H1 (cell line): Measurements from ENCODE around the gene CYB561D2. TPM values are rescaled to one million over a fixed set of nuclear protein-coding genes. Genes with fewer than 3 reads are reported as not detected.

Experiments
- CTCF ChIA-PET: fragments of 300-600 bp; sonication (Branson Sonifier 250); formaldehyde crosslinking; loops from one replicate; lab custom pipeline; 2021; ENCODE audit not compliant: partially characterized antibody; lab: Charles Lee
- POLR2A ChIA-PET: fragments of 300-600 bp; sonication (Branson Sonifier 250); formaldehyde crosslinking; loops from one replicate; lab custom pipeline; 2021; ENCODE audit warnings: inconsistent platforms; ENCODE audit not compliant: partially characterized antibody; lab: Charles Lee
- DNase-seq, 2 experiments: peaks; one replicate each; pipeline versions ENCODE4 v3.0.0 to v3.0.0-alpha.2; 2010 to 2022; ENCODE audit warnings: low spot score in 2 of 2, low read depth in 1 of 2, mixed read lengths in 1 of 2
- FAIRE-seq: peaks from 2 replicates; lab custom pipeline; 2011; peaks lifted over from hg19 to GRCh38; lab: Jason Lieb, UNC
- H2AFZ ChIP-seq: 2 replicates; pipeline ENCODE4 v1.8.1; 2012; ENCODE audit warnings: low read length, inconsistent platforms
- H2AK5ac ChIP-seq: 2 replicates; pipeline ENCODE4 v1.6.1; 2013; ENCODE audit warnings: low read depth, low read length
- H2BK120ac ChIP-seq: replicated peaks from 2 replicates; pipeline ENCODE3; 2013; ENCODE audit warnings: low read depth, low read length, inconsistent platforms
- H2BK12ac ChIP-seq: 2 replicates; pipeline ENCODE4 v1.6.1; 2013; ENCODE audit warnings: low read depth, low read length
- H2BK15ac ChIP-seq: 2 replicates; pipeline ENCODE4 v1.6.1; 2013; ENCODE audit warnings: low read length
- H2BK20ac ChIP-seq: 2 replicates; pipeline ENCODE4 v1.6.1; 2013; ENCODE audit warnings: low read length
- H2BK5ac ChIP-seq: 2 replicates; pipeline ENCODE4 v1.6.1; 2013; ENCODE audit warnings: low read depth, low read length
- H3K14ac ChIP-seq: 2 replicates; pipeline ENCODE4 v1.6.1; 2013; ENCODE audit warnings: inconsistent platforms; ENCODE audit not compliant: insufficient read length
- H3K18ac ChIP-seq: 2 replicates; pipeline ENCODE4 v1.6.1; 2013; ENCODE audit warnings: low read length; ENCODE audit errors: extremely low read depth
- H3K23ac ChIP-seq: 2 replicates; pipeline ENCODE4 v1.6.1; 2013; ENCODE audit warnings: inconsistent platforms; ENCODE audit not compliant: insufficient read length
- H3K23me2 ChIP-seq: 2 replicates; pipeline ENCODE4 v1.6.1; 2013; ENCODE audit warnings: low read depth, low read length
- H3K27ac ChIP-seq: 2 replicates; pipeline ENCODE4 v1.6.1; 2011; ENCODE audit warnings: low read depth, low read length, inconsistent platforms
- H3K27me3 ChIP-seq, 4 experiments: replicated peaks in 1 of 4; 1 replicate in 1 of 4; 2 replicates in 3 of 4; pipeline versions ENCODE4 v1.6.1 to v1.8.1; 2011 to 2013; ENCODE audit warnings: low read length in 3 of 4, mild to moderate bottlenecking in 3 of 4, inconsistent platforms in 2 of 4, mixed read lengths in 2 of 4, moderate library complexity in 1 of 4; ENCODE audit not compliant: control insufficient read depth in 3 of 4, insufficient read depth in 3 of 4; ENCODE audit errors: extremely low read depth in 1 of 4
- H3K36me3 ChIP-seq, 4 experiments: 2 replicates each; pipeline versions ENCODE4 v1.6.1 to v1.8.1; 2011 to 2013; ENCODE audit warnings: mild to moderate bottlenecking in 4 of 4, low read length in 3 of 4, moderate library complexity in 2 of 4, control low read depth in 1 of 4, inconsistent platforms in 1 of 4; ENCODE audit not compliant: insufficient read depth in 4 of 4, control insufficient read depth in 2 of 4
- H3K4ac ChIP-seq: replicated peaks from 2 replicates; pipeline ENCODE3; 2013; ENCODE audit warnings: low read length, low read depth, mixed read lengths, inconsistent platforms; ENCODE audit not compliant: insufficient read length
- H3K4me1 ChIP-seq, 4 experiments: replicated peaks in 1 of 4; 1 replicate in 1 of 4; 2 replicates in 3 of 4; pipeline versions ENCODE4 v1.6.1 to v1.8.1; 2011 to 2013; ENCODE audit warnings: low read length in 3 of 4, inconsistent platforms in 2 of 4, mixed read lengths in 1 of 4; ENCODE audit not compliant: insufficient read depth in 4 of 4, control insufficient read depth in 3 of 4
- H3K4me2 ChIP-seq, 2 experiments: 2 replicates each; pipeline versions ENCODE4 v1.6.1 to v1.8.1; 2011 to 2013; ENCODE audit warnings: low read depth in 2 of 2, low read length in 2 of 2, control low read depth in 1 of 2, inconsistent platforms in 1 of 2, mild to moderate bottlenecking in 1 of 2; ENCODE audit not compliant: insufficient read depth in 1 of 2
- H3K4me3 ChIP-seq, 4 experiments: fragments of 200-600, 300-600 bp in 1 of 4; sonication (generic), shearing (Covaris generic), sonication (Bioruptor Twin) in 1 of 4; 2 replicates each; pipeline versions ENCODE4 v1.5.1 to v1.8.1; 2011 to 2016; ENCODE audit warnings: low read length in 4 of 4, low read depth in 3 of 4, control low read depth in 2 of 4, inconsistent platforms in 2 of 4, mild to moderate bottlenecking in 2 of 4, mixed read lengths in 1 of 4, moderate library complexity in 1 of 4; ENCODE audit not compliant: insufficient read depth in 2 of 4; ENCODE audit errors: extremely low read depth in 1 of 4
- H3K56ac ChIP-seq: replicated peaks from 2 replicates; pipeline ENCODE3; 2013; ENCODE audit warnings: low read depth, mild to moderate bottlenecking, mixed read lengths, low read length, inconsistent platforms; ENCODE audit not compliant: insufficient read length
- H3K79me1 ChIP-seq: 2 replicates; pipeline ENCODE4 v1.6.1; 2013; ENCODE audit warnings: low read depth, low read length, control low read depth
- H3K79me2 ChIP-seq, 2 experiments: 2 replicates each; pipeline versions ENCODE4 v1.6.1 to v1.8.1; 2012 to 2013; ENCODE audit warnings: low read length in 2 of 2, mild to moderate bottlenecking in 2 of 2, inconsistent platforms in 1 of 2; ENCODE audit not compliant: insufficient read depth in 2 of 2, control insufficient read depth in 1 of 2
- H3K9ac ChIP-seq, 4 experiments: replicated peaks in 1 of 4; 1 replicate in 1 of 4; 2 replicates in 3 of 4; pipeline versions ENCODE4 v1.6.1 to v1.8.1; 2011 to 2013; ENCODE audit warnings: low read depth in 3 of 4, low read length in 3 of 4, control low read depth in 2 of 4, mild to moderate bottlenecking in 2 of 4, moderate library complexity in 2 of 4, inconsistent platforms in 1 of 4; ENCODE audit errors: extremely low read depth in 1 of 4
- H3K9me3 ChIP-seq, 2 experiments: 2 replicates each; pipeline versions ENCODE4 v1.6.1 to v1.8.1; 2012 to 2013; ENCODE audit warnings: mild to moderate bottlenecking in 2 of 2, moderate library complexity in 2 of 2, control low read depth in 1 of 2, inconsistent platforms in 1 of 2, low read depth in 1 of 2, low read length in 1 of 2, mixed read lengths in 1 of 2; ENCODE audit not compliant: insufficient read depth in 2 of 2
- H4K20me1 ChIP-seq, 2 experiments: replicated peaks in 1 of 2; 2 replicates each; pipeline versions ENCODE3 to v1.8.1; 2011 to 2013; ENCODE audit warnings: inconsistent platforms in 2 of 2, low read length in 2 of 2, mild to moderate bottlenecking in 1 of 2; ENCODE audit not compliant: insufficient read depth in 2 of 2, control insufficient read depth in 1 of 2
- H4K5ac ChIP-seq: 2 replicates; pipeline ENCODE4 v1.6.1; 2013; ENCODE audit warnings: low read length, low read depth, mixed read lengths, inconsistent platforms; ENCODE audit not compliant: insufficient read length
- H4K8ac ChIP-seq: 2 replicates; pipeline ENCODE4 v1.8.0; 2013; ENCODE audit warnings: mild to moderate bottlenecking, moderate library complexity, low read length, inconsistent platforms; ENCODE audit not compliant: insufficient read depth; ENCODE audit errors: extremely low read depth
- H4K91ac ChIP-seq: replicated peaks from 2 replicates; pipeline ENCODE3; 2013; ENCODE audit warnings: low read length, mixed read lengths, inconsistent platforms; ENCODE audit not compliant: insufficient read length
- CHD2 ChIP-seq: IDR thresholded peaks from 2 replicates; pipeline ENCODE4 v1.6.1; 2012; ENCODE audit warnings: low read length, improper control_type of control experiment
- CTCF ChIP-seq, 3 experiments: IDR thresholded peaks; 1 replicate in 2 of 3; 2 replicates in 1 of 3; pipeline versions ENCODE4 v1.5.1 to v1.6.1; 2011; ENCODE audit warnings: low read length in 3 of 3, mild to moderate bottlenecking in 3 of 3, inconsistent platforms in 2 of 3, low read depth in 1 of 3, moderate library complexity in 1 of 3; ENCODE audit not compliant: insufficient read depth in 1 of 3; ENCODE audit errors: control extremely low read depth in 1 of 3
- EGR1 ChIP-seq: IDR thresholded peaks from 2 replicates; pipeline ENCODE4 v1.6.1; 2011; ENCODE audit warnings: low read depth, low read length, borderline replicate concordance
- JUN ChIP-seq: IDR thresholded peaks from 2 replicates; pipeline ENCODE4 v1.6.1; 2011; ENCODE audit warnings: low read depth, mild to moderate bottlenecking, improper control_type of control experiment, low read length
- JUND ChIP-seq: IDR thresholded peaks from 2 replicates; pipeline ENCODE4 v1.6.1; 2011; ENCODE audit warnings: mild to moderate bottlenecking, improper control_type of control experiment, low read length
- SRF ChIP-seq: IDR thresholded peaks from 2 replicates; pipeline ENCODE4 v1.6.1; 2011; ENCODE audit warnings: mild to moderate bottlenecking, low read depth, low read length, moderate library complexity
- SUZ12 ChIP-seq: fragments of 200-600 bp; sonication (generic); IDR thresholded peaks from 2 replicates; pipeline ENCODE4 v1.6.1; 2012; ENCODE audit warnings: mild to moderate bottlenecking, inconsistent platforms, low read length, moderate library complexity, mixed read lengths
- TAF1 ChIP-seq: IDR thresholded peaks from 2 replicates; pipeline ENCODE4 v1.6.1; 2011; ENCODE audit warnings: mild to moderate bottlenecking, low read depth, low read length
- TAF7 ChIP-seq: optimal IDR thresholded peaks from 2 replicates; pipeline ENCODE3; 2011; ENCODE audit warnings: low read depth, mild to moderate bottlenecking, inconsistent platforms, low read length, moderate library complexity, borderline replicate concordance
- TBP ChIP-seq: IDR thresholded peaks from 2 replicates; pipeline ENCODE4 v1.6.1; 2011; ENCODE audit warnings: low read depth, low read length, improper control_type of control experiment
- WGBS, 2 experiments: shearing (Covaris generic) in 1 of 2; methylation state at CpG; one replicate each; pipeline versions ENCODE4 v1.1.6 to v1.1.7; 2013 to 2015; ENCODE audit warnings: low lambda C conversion rate in 2 of 2, mixed read lengths in 2 of 2, inconsistent platforms in 1 of 2, low coverage in 1 of 2, missing lambda C conversion rate in 1 of 2; ENCODE audit not compliant: insufficient replicate concordance in 2 of 2, insufficient coverage in 1 of 2, insufficient read length in 1 of 2; ENCODE audit errors: extremely low coverage in 1 of 2, missing lambda C conversion rate in 1 of 2; 5-methylcytosine and 5-hydroxymethylcytosine counted together
- polyA plus RNA-seq, 7 experiments: library from polyadenylated mRNA; depleted of rRNA in 3 of 7; stranded (reverse) in 5 of 7; unstranded in 2 of 7; fragments of >200 nt in 5 of 7; fragments of 200-250 nt in 2 of 7; gene quantifications; 1 replicate in 5 of 7; 2 replicates in 1 of 7; 4 replicates in 1 of 7; pipeline versions ENCODE4 v1.2.1 to v1.2.3, GENCODE V29; 2011 to 2013; ENCODE audit warnings: missing spikeins in 2 of 7, mixed read lengths in 2 of 7
- total RNA-seq: library from RNA; stranded (reverse); fragmentation: NEBNext Ultra II Directional; extraction: Animal tissue kit (Norgen Biotek cat#: 25700); gene quantifications from 2 replicates; pipeline ENCODE4 v1.2.1, GENCODE V29; 2021

Gene CYB561D2
- total and polyA plus RNA-seq, 2 of the 8 experiments (the other 6 are each of a cell fraction or from before 2014, with no cell fraction given), result 9.8 to 34.0 TPM

- Histone ChIP-seq H3K18ac (no peak overlapping the region), H4K5ac (no peak overlapping the region), H2BK15ac (no peak overlapping the region), H2AFZ (no peak overlapping the region), H3K79me1 (peaks cover 11% of the 10 kb centered on the region; the same call in 1 of the 2 replicates), H3K4me3 (no peak overlapping the region), H3K23me2 (peaks cover 14% of the 10 kb centered on the region), H3K4me1 (peaks cover 0 to 8% (median 6%) of the 10 kb centered on the region in 4 experiments; a peak in 3 of 7 replicates), H3K4me2 (no peak overlapping the region), H3K27me3 (no peaks in the 10 kb centered on the region), H2BK12ac (no peak overlapping the region), H2BK20ac (no peak overlapping the region), H3K23ac (no peak overlapping the region), H3K9ac (no peak overlapping the region), H3K79me2 (peaks cover 0 to 36% of the 10 kb centered on the region in 2 experiments; a peak in 2 of 4 replicates), H2BK5ac (no peak overlapping the region), H3K56ac (no peak overlapping the region), H2AK5ac (no peak overlapping the region), H2BK120ac (no peak overlapping the region), H4K8ac (no peak overlapping the region), H4K91ac (no peak overlapping the region), H3K14ac (no peak overlapping the region), H3K36me3 (peaks cover 4 to 24% (median 20%) of the 10 kb centered on the region in 4 experiments; a peak in 7 of 8 replicates), H3K27ac (no peak overlapping the region), H3K4ac (no peak overlapping the region), H4K20me1 (peaks cover 8 to 14% of the 10 kb centered on the region in 2 experiments), H3K9me3 (no peaks in the 10 kb centered on the region)
- no peak for FAIRE-seq
- CTCF ChIA-PET, result interaction anchor here (1.1 to 1.5 kb wide), 3 partner anchors 10 to 16 kb away, joined by 3 to 4 read pairs (median 3); partner anchors contain the start of gene RASSF1
- WGBS, 2 experiments, result 94% methylated on average over 19 of the region's 19 CpGs; no CpG with 5 or more reads in 1 of the 2 experiments
- POLR2A ChIA-PET, result interaction anchor here (0.8 to 6.4 kb wide), 4 partner anchors 9 to 36 kb away, joined by 3 to 36 read pairs (median 10); partner anchors contain the start of genes HYAL2 and RASSF1
- DNase-seq, result no peak
- TF ChIP-seq TAF1 (no peak), CHD2 (no peak), EGR1 (no peak), CTCF (IDR thresholded peaks at IDR 0.05; ENCODE audit: control extremely low read depth in 1 of 3, insufficient read depth in 1 of 3, low read depth in 1 of 3, low read length in 3 of 3) (no peak), SRF (no peak), TBP (no peak), TAF7 (no peak), JUND (no peak), SUZ12 (no peak), JUN (no peak)
Observed at GRCh38 chr3:50331364-50331907, 19.2 kb upstream of the CYB561D2 start.
